Spleen (tissue), 11 donors: ENCODE data around the gene DNAJC15. TPM values are rescaled to one million over a fixed set of nuclear protein-coding genes. Genes with fewer than 3 reads are reported as not detected.

Experiments
- DNase-seq: peaks from one replicate; pipeline ENCODE4 v3.0.0-alpha.2; 2020
- H3K27ac ChIP-seq, 8 donors: fragments of 200-600 bp; sonication (generic) in 7 of 8; 1 replicate in 4 of 8; 2 replicates in 4 of 8; pipeline versions ENCODE4 v1.5.0 to v1.8.0; 2016 to 2021; ENCODE audit warnings: inconsistent platforms in 4 of 8, mild to moderate bottlenecking in 4 of 8, moderate library complexity in 1 of 8
- H3K27me3 ChIP-seq, 7 donors: fragments of 200-600 bp; sonication (generic) in 6 of 7; replicated peaks in 1 of 7; 1 replicate in 4 of 7; 2 replicates in 3 of 7; pipeline versions ENCODE4 v1.5.0 to v1.8.0; 2016 to 2021; ENCODE audit warnings: inconsistent platforms in 3 of 7, mild to moderate bottlenecking in 1 of 7
- H3K36me3 ChIP-seq, 6 donors: fragments of 200-600 bp; sonication (generic) in 5 of 6; 1 replicate in 4 of 6; 2 replicates in 2 of 6; pipeline versions ENCODE4 v1.5.0 to v1.8.0; 2016 to 2021; ENCODE audit warnings: inconsistent platforms in 2 of 6
- H3K4me1 ChIP-seq, 6 donors: fragments of 200-600 bp; sonication (generic) in 5 of 6; 1 replicate in 3 of 6; 2 replicates in 3 of 6; pipeline versions ENCODE4 v1.5.0 to v1.8.0; 2016 to 2021; ENCODE audit warnings: inconsistent platforms in 3 of 6
- H3K4me3 ChIP-seq, 8 donors: fragments of 200-600 bp; sonication (generic) in 7 of 8; 1 replicate in 4 of 8; 2 replicates in 4 of 8; pipeline versions ENCODE4 v1.5.0 to v1.8.0; 2016 to 2021; ENCODE audit warnings: inconsistent platforms in 4 of 8, mild to moderate bottlenecking in 4 of 8, moderate library complexity in 2 of 8
- H3K9me3 ChIP-seq, 8 donors: fragments of 200-600 bp; sonication (generic) in 7 of 8; 1 replicate in 4 of 8; 2 replicates in 4 of 8; pipeline versions ENCODE4 v1.5.0 to v1.8.0; 2016 to 2021; ENCODE audit warnings: inconsistent platforms in 4 of 8
- CTCF ChIP-seq, 11 experiments: fragments of 200-600 bp in 7 of 11; fragments of 450-650 bp in 4 of 11; sonication (generic) in 4 of 11; IDR thresholded peaks in 8 of 11; conservative IDR thresholded peaks in 3 of 11; 1 replicate in 7 of 11; 2 replicates in 4 of 11; pipeline versions ENCODE4 v1.4.0 to v1.8.0; 2016 to 2021; ENCODE audit warnings: antibody characterized with exemption in 11 of 11, inconsistent platforms in 4 of 11, mild to moderate bottlenecking in 1 of 11
- POLR2A ChIP-seq, 3 donors: fragments of 450-650 bp; IDR thresholded peaks; one replicate each; pipeline ENCODE4 v1.5.1; 2017; ENCODE audit warnings: antibody characterized with exemption in 3 of 3, mild to moderate bottlenecking in 1 of 3
- POLR2AphosphoS5 ChIP-seq, 3 donors: sonication (generic); formaldehyde crosslinking; IDR thresholded peaks; one replicate each; pipeline ENCODE4 v1.5.1; 2017; ENCODE audit warnings: antibody characterized with exemption in 3 of 3
- WGBS, 5 donors: extraction: QIAGEN DNeasy Blood & Tissue Kit in 3 of 5; methylation state at CpG; one replicate each; pipeline versions ENCODE4 v1.1.5 to v1.1.7; 2013 to 2018; 5-methylcytosine and 5-hydroxymethylcytosine counted together
- intact Hi-C: fragments of 100-400 bp; cut with DNase I; formaldehyde crosslinking; loops from one replicate; pipeline ENCODE4 v1.15.0; 2023; ENCODE audit warnings: low total_unique reads
- polyA plus RNA-seq, 3 donors: library from polyadenylated mRNA; stranded (reverse); fragments of 200-250 nt; gene quantifications; one replicate each; pipeline ENCODE4 v1.2.1, GENCODE V29; 2013
- total RNA-seq, 7 donors: library from RNA; depleted of rRNA in 3 of 7; stranded (reverse); fragments of >200 nt in 3 of 7; fragmentation: NEBNext Ultra II Directional in 4 of 7; extraction: Animal tissue kit (Norgen Biotek cat#: 25700) in 4 of 7; gene quantifications; one replicate each; pipeline versions ENCODE4 v1.1.0 to v1.2.1, GENCODE V29; 2016 to 2021
- donor health status: healthy with polysubstance abuse.
- donor health status: DM: no; HTN: no; CAD: no; lungs with moderate emphysema.
- donor health status: DM: no; HTN: no; CAD: no.
- donor health status: Bipolar disorder and iron deficiency.
- donor health status: healthy.
- donor health status: DM: no; HTN: no; CAD: no.
- donor health status: DM: yes; HTN: yes; CAD: no.

The DNAJC15 gene
- total and polyA plus RNA-seq, 10 donors: 6.7 to 17.4 (median 11.8) TPM

- WGBS, 5 donors: 64 to 87% (median 79%) methylated on average over 2 of the region's 2 CpGs
- DNase-seq: no peak
Observed at GRCh38 chr13:42997381-42997780, 26.0 kb upstream of the DNAJC15 start.

GRCh38 chr13:42999491-42999890, 23.9 kb upstream of the DNAJC15 start:
- no peaks in the 10 kb centered on the region for H3K27me3 ChIP-seq
- H3K4me3 ChIP-seq: no peak overlapping the region
- peaks cover 0 to 5% (median 0%) of the 10 kb centered on the region in 8 donors for H3K9me3 ChIP-seq
- WGBS, 5 donors: 83 to 93% (median 89%) methylated on average over 2 of the region's 2 CpGs
- TF ChIP-seq CTCF (IDR thresholded peaks at IDR 0.05 in 8 of 11, conservative IDR thresholded peaks at IDR 0.05 in 3 of 11) (no peak), POLR2AphosphoS5 (IDR thresholded peaks at IDR 0.05) (no peak), POLR2A (IDR thresholded peaks at IDR 0.05) (no peak)
- no peak overlapping the region for H3K27ac ChIP-seq
- no peak for DNase-seq
- H3K36me3 ChIP-seq: no peaks in the 10 kb centered on the region
- no peaks in the 10 kb centered on the region for H3K4me1 ChIP-seq
- intact Hi-C loops: no loop called here

More at GRCh38 chr13:42997381-42997780, 26.0 kb upstream of the DNAJC15 start:
- peaks cover 0 to 10% (median 7%) of the 10 kb centered on the region in 6 donors for H3K4me1 ChIP-seq
- H3K4me3 ChIP-seq: no peak overlapping the region
- H3K27ac ChIP-seq: no peak overlapping the region
- H3K9me3 ChIP-seq: peaks cover 0 to 2% (median 0%) of the 10 kb centered on the region in 8 donors
- no peaks in the 10 kb centered on the region for H3K27me3 ChIP-seq
- TF ChIP-seq POLR2AphosphoS5 (IDR thresholded peaks at IDR 0.05) (no peak), CTCF (IDR thresholded peaks at IDR 0.05 in 8 of 11, conservative IDR thresholded peaks at IDR 0.05 in 3 of 11) (no peak), POLR2A (IDR thresholded peaks at IDR 0.05) (no peak)
- intact Hi-C loops: no loop called here
- H3K36me3 ChIP-seq: no peaks in the 10 kb centered on the region

- Histone ChIP-seq H3K27ac (no peak overlapping the region), H3K27me3 (no peaks in the 10 kb centered on the region), H3K36me3 (no peaks in the 10 kb centered on the region), H3K4me1 (no peaks in the 10 kb centered on the region), H3K4me3 (no peak overlapping the region), H3K9me3 (peaks cover 0 to 5% (median 0%) of the 10 kb centered on the region in 8 donors)
- WGBS, 5 donors: 39 to 54% (median 47%) methylated on average over 4 of the region's 4 CpGs
- intact Hi-C loops: no loop called here
- TF ChIP-seq CTCF (IDR thresholded peaks at IDR 0.05 in 8 of 11, conservative IDR thresholded peaks at IDR 0.05 in 3 of 11) (no peak), POLR2A (IDR thresholded peaks at IDR 0.05) (no peak), POLR2AphosphoS5 (IDR thresholded peaks at IDR 0.05) (no peak)
- no peak for DNase-seq
Observed at GRCh38 chr13:43000676-43001075, 22.7 kb upstream of the DNAJC15 start.

GRCh38 chr13:43002021-43002420, 21.4 kb upstream of the DNAJC15 start:
- Histone ChIP-seq H3K9me3 (peaks cover 0 to 5% (median 0%) of the 10 kb centered on the region in 8 donors), H3K27me3 (no peaks in the 10 kb centered on the region), H3K27ac (no peak overlapping the region), H3K4me1 (no peaks in the 10 kb centered on the region), H3K36me3 (no peaks in the 10 kb centered on the region), H3K4me3 (no peak overlapping the region)
- TF ChIP-seq POLR2AphosphoS5 (IDR thresholded peaks at IDR 0.05) (no peak), POLR2A (IDR thresholded peaks at IDR 0.05) (no peak), CTCF (IDR thresholded peaks at IDR 0.05 in 8 of 11, conservative IDR thresholded peaks at IDR 0.05 in 3 of 11) (no peak)
- WGBS, 5 donors: 85 to 94% (median 91%) methylated on average over 2 of the region's 2 CpGs
- intact Hi-C loops: no loop called here
- no peak for DNase-seq
